Lung (tissue), 12 donors: ENCODE results near the gene PPP2R5B. TPM values are rescaled to one million over a fixed set of nuclear protein-coding genes. Genes with fewer than 3 reads are reported as not detected.

Source experiments
- ATAC-seq: fragments of 200-7000 bp; cut with Tn5 transposase; one replicate; pipeline ENCODE4 v1.9.1; 2020; ENCODE audit warnings: moderate number of reproducible peaks; ENCODE audit not compliant: insufficient read depth, low FRiP score
- DNase-seq, 3 donors: peaks; one replicate each; pipeline ENCODE4 v3.0.0-alpha.2; 2013 to 2017
- H3K27ac ChIP-seq, 2 donors: one replicate each; pipeline ENCODE4 v1.5.1; 2013; ENCODE audit warnings: mild to moderate bottlenecking in 2 of 2, moderate library complexity in 2 of 2, control low read depth in 1 of 2, inconsistent platforms in 1 of 2, low read depth in 1 of 2, low read length in 1 of 2
- H3K27me3 ChIP-seq, 3 donors: one replicate each; pipeline ENCODE4 v1.5.1; 2013; ENCODE audit warnings: low read length in 2 of 3; ENCODE audit not compliant: control insufficient read depth in 3 of 3, insufficient read depth in 3 of 3
- H3K36me3 ChIP-seq, 4 donors: one replicate each; pipeline ENCODE4 v1.5.1; 2013; ENCODE audit warnings: low read length in 4 of 4, mild to moderate bottlenecking in 1 of 4, moderate library complexity in 1 of 4; ENCODE audit not compliant: control insufficient read depth in 4 of 4, insufficient read depth in 4 of 4
- H3K4me1 ChIP-seq, 5 donors: one replicate each; pipeline ENCODE4 v1.5.1; 2013; ENCODE audit warnings: low read length in 5 of 5, mild to moderate bottlenecking in 2 of 5, moderate library complexity in 1 of 5; ENCODE audit not compliant: control insufficient read depth in 5 of 5, insufficient read depth in 5 of 5
- H3K4me3 ChIP-seq: one replicate; pipeline ENCODE4 v1.5.1; 2013; ENCODE audit warnings: mild to moderate bottlenecking, control low read depth, moderate library complexity
- H3K9ac ChIP-seq, 2 donors: one replicate each; pipeline ENCODE4 v1.5.1; 2013; ENCODE audit warnings: low read length in 2 of 2, control low read depth in 1 of 2; ENCODE audit not compliant: insufficient read depth in 1 of 2
- H3K9me3 ChIP-seq, 4 donors: one replicate each; pipeline ENCODE4 v1.5.1; 2013; ENCODE audit warnings: low read length in 3 of 4, mild to moderate bottlenecking in 1 of 4, moderate library complexity in 1 of 4; ENCODE audit not compliant: control insufficient read depth in 4 of 4, insufficient read depth in 3 of 4
- WGBS, 2 donors: extraction: QIAGEN DNeasy Blood & Tissue Kit; methylation state at CpG; one replicate each; pipeline ENCODE4 v1.1.7; 2013; 5-methylcytosine and 5-hydroxymethylcytosine counted together
- polyA plus RNA-seq, 2 donors: library from polyadenylated mRNA; stranded (reverse); fragments of 200-250 nt; gene quantifications; one replicate each; pipeline ENCODE4 v1.2.1, GENCODE V29; 2013
- total RNA-seq, 2 donors: library from RNA; depleted of rRNA in 1 of 2; stranded (reverse); fragments of >200 nt in 1 of 2; gene quantifications; one replicate each; pipeline ENCODE4 v1.2.1, GENCODE V29; 2014 to 2021
- TF ChIP-seq, protein P1 (sequence below): IDR thresholded peaks from 2 replicates; pipeline ENCODE4 v1.5.1; 2012; ENCODE audit warnings: mild to moderate bottlenecking; ENCODE audit errors: control extremely low read depth, extremely low read depth
- donor health status: control.
- donor health status: control.
- donor health status: Bipolar disorder and iron deficiency.
- donor health status: healthy.
- donor health status: DM: yes; HTN: yes; CAD: no.

Gene PPP2R5B
- total and polyA plus RNA-seq, 4 donors: 9.8 to 27.8 (median 17.3) TPM

DNA sequence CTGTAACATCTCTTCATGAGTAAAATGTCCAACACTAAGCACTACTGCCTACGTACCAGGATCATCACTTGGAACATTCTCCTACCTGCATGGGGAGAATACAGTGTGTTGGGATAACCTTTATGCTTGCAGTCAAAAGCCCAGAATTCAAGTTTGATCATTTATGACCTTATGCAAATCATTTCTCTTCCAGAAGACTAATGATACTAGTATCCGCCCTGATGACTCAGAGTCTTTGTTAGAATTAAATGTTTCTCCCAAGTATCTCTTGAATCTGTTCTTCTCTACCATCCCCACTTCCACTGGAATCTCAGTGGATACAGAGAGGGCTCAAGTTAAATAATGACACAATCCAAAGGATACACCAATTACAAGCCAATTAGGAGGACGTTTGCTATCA is 35.0 kb downstream of the PPP2R5B start:
- DNase-seq: no peak
- H3K4me3 ChIP-seq: no peak overlapping the region
- ATAC-seq: no peak
- H3K27ac ChIP-seq: no peak overlapping the region
- no peaks in the 10 kb centered on the region for H3K9me3 ChIP-seq
- no peaks in the 10 kb centered on the region for H3K27me3 ChIP-seq
- TF ChIP-seq, protein P1, sequence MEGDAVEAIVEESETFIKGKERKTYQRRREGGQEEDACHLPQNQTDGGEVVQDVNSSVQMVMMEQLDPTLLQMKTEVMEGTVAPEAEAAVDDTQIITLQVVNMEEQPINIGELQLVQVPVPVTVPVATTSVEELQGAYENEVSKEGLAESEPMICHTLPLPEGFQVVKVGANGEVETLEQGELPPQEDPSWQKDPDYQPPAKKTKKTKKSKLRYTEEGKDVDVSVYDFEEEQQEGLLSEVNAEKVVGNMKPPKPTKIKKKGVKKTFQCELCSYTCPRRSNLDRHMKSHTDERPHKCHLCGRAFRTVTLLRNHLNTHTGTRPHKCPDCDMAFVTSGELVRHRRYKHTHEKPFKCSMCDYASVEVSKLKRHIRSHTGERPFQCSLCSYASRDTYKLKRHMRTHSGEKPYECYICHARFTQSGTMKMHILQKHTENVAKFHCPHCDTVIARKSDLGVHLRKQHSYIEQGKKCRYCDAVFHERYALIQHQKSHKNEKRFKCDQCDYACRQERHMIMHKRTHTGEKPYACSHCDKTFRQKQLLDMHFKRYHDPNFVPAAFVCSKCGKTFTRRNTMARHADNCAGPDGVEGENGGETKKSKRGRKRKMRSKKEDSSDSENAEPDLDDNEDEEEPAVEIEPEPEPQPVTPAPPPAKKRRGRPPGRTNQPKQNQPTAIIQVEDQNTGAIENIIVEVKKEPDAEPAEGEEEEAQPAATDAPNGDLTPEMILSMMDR: no peak
- WGBS, 2 donors: 65 to 71% methylated on average over 3 of the region's 3 CpGs
- no peaks in the 10 kb centered on the region for H3K36me3 ChIP-seq
- no peak overlapping the region for H3K9ac ChIP-seq
- no peaks in the 10 kb centered on the region for H3K4me1 ChIP-seq

DNA sequence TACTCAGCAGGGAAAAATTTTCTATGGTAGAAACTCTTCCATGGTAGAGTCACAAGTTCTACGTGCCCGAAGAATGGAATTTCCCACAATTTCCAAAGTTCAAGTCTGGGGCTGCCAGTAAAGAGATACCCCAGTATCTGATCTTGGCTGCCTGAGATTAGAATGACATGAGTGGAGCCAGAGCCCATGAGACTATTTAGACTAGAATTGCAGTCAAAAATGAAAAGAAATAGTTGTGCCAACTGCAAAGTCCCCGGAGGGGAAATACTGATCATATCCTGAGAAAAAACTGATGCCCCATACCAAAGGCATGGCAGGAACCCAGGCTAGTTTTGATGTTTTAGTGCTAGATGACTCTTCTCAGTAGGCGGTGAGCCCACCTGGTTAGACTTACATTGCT is 36.2 kb downstream of the PPP2R5B start:
- ATAC-seq: no peak
- H3K9me3 ChIP-seq: no peaks in the 10 kb centered on the region
- WGBS, 2 donors: 62 to 79% methylated on average over 4 of the region's 4 CpGs
- no peak overlapping the region for H3K9ac ChIP-seq
- no peak overlapping the region for H3K4me3 ChIP-seq
- H3K36me3 ChIP-seq: no peaks in the 10 kb centered on the region
- H3K27ac ChIP-seq: no peak overlapping the region
- H3K4me1 ChIP-seq: no peaks in the 10 kb centered on the region
- no peaks in the 10 kb centered on the region for H3K27me3 ChIP-seq
- no peak for DNase-seq
- TF ChIP-seq, protein P1: no peak

DNA sequence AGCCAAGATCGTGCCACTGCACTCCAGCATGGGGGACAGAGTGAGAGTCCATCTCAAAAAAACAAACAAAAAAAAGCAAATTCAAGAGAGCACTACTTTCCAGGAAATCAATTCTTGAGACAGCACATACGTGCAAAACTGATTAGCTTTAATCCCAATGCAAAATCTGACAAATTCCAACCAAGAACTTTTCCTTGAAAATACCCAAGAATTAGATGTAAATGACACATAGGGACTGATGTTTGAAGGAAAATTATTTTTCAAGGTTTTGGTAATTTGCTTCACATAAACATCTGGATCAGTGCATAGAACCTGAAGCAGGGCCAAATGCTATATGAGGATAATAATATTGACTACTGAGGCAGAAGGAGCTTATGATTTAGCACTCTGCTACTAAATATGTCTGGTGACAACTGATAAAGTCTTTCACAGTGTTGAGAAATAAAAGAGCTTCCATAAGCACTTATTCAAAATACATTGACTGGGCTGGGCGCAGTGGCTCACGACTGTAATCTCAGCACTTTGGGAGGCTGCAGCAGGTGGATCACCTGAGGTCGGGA is 38.7 kb downstream of the PPP2R5B start:
- Histone ChIP-seq H3K27me3 (no peaks in the 10 kb centered on the region), H3K9ac (no peak overlapping the region), H3K4me1 (no peaks in the 10 kb centered on the region), H3K36me3 (no peaks in the 10 kb centered on the region), H3K9me3 (no peaks in the 10 kb centered on the region), H3K27ac (no peak overlapping the region), H3K4me3 (no peak overlapping the region)
- DNase-seq (no peak), ATAC-seq (no peak)
- WGBS, 2 donors: 85 to 93% methylated on average over 5 of the region's 5 CpGs
- TF ChIP-seq, protein P1: no peak

DNA sequence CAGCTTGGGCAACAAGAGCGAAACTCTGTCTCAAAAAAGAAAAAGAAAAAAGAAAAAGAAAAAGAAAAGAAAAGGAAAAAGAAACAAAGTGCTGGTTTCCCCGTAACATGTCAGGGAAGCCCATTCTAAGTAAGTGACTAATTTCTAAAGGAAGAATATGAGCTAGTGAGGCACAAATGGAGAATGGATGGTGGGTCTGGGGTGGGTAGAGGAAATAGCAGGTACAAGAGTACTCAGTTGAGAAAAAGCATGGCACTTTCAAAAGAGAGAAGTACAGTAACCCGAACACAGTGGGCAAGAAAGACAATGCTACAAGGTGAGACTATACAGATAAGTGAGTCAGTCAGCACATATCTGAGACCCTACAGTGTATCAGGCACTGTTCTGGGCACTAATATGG is 42.9 kb downstream of the PPP2R5B start:
- TF ChIP-seq, protein P1: no peak
- 89 to 94% methylated on average over 3 of the region's 3 CpGs for WGBS, 2 donors

More for the DNA sequence above, 42.9 kb downstream of the PPP2R5B start:
- peaks cover 0 to 5% (median 0%) of the 10 kb centered on the region in 5 donors for H3K4me1 ChIP-seq
- DNase-seq (no peak), ATAC-seq (no peak)
- no peaks in the 10 kb centered on the region for H3K36me3 ChIP-seq
- H3K27ac ChIP-seq: no peak overlapping the region
- H3K9ac ChIP-seq: no peak overlapping the region
- H3K9me3 ChIP-seq: no peaks in the 10 kb centered on the region
- H3K4me3 ChIP-seq: no peak overlapping the region
- H3K27me3 ChIP-seq: peaks cover 0 to 4% (median 2%) of the 10 kb centered on the region in 3 donors
